Skeletal muscle satellite cell (primary cell): ENCODE results near the gene CTSA.

Experiments
- H3K27me3 ChIP-seq: 2 replicates; pipeline ENCODE4 v1.7.0; 2013; ENCODE audit warnings: low read length; ENCODE audit not compliant: control insufficient read depth, insufficient read depth
- H3K36me3 ChIP-seq: 2 replicates; pipeline ENCODE4 v1.7.0; 2013; ENCODE audit warnings: mild to moderate bottlenecking, control low read depth, low read length; ENCODE audit not compliant: insufficient read depth
- H3K4me1 ChIP-seq: 2 replicates; pipeline ENCODE4 v1.7.0; 2013; ENCODE audit warnings: low read length; ENCODE audit not compliant: control insufficient read depth, insufficient read depth
- H3K4me2 ChIP-seq: 2 replicates; pipeline ENCODE4 v1.7.0; 2013; ENCODE audit warnings: mild to moderate bottlenecking, low read length
- H3K4me3 ChIP-seq: 2 replicates; pipeline ENCODE4 v1.7.0; 2013; ENCODE audit warnings: low read length
- H3K9ac ChIP-seq: 2 replicates; pipeline ENCODE4 v1.7.0; 2013; ENCODE audit warnings: mild to moderate bottlenecking, low read depth, low read length, moderate library complexity
- H3K9me3 ChIP-seq: replicated peaks from 2 replicates; pipeline ENCODE4 v1.7.0; 2013; ENCODE audit warnings: mild to moderate bottlenecking, control low read depth, low read length

Gene CTSA

DNA sequence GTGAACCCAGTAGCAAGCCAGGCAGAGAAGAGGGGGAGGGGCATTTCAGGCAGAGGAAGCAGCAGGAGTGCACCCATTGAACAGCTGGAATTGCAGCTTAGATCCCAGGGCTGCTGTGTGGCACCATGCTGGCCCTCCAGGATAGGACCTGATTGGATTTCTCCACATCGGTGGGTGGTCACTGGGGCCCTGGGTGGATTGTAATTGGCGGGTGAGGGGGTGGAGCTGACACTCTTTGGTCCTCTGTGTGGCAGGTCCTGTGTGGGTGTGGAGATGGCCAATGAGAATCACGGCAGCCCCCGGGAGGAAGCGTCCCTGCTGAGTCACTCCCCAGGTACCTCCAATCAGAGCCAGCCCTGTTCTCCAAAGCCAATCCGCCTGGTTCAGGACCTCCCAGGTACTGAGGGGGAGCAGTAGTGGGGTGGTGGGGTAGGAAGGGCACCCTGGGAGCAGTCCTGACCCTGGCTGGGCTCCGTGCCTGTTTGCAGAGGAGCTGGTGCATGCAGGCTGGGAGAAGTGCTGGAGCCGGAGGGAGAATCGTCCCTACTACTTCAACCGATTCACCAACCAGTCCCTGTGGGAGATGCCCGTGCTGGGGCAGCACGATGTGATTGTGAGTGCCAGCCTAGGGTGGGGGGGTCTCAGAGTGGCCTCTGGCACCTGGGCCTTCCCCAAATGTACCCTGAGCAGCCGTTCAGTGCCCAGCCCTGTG is 47.7 kb downstream of the CTSA start:
- no peaks in the 10 kb centered on the region for H3K9me3 ChIP-seq
- peaks cover 11% of the 10 kb centered on the region for H3K4me1 ChIP-seq
- no peak overlapping the region for H3K9ac ChIP-seq
- H3K36me3 ChIP-seq = peaks cover 42% of the 10 kb centered on the region
- H3K4me2 ChIP-seq = no peak overlapping the region
- no peaks in the 10 kb centered on the region for H3K27me3 ChIP-seq
- no peak overlapping the region for H3K4me3 ChIP-seq

DNA sequence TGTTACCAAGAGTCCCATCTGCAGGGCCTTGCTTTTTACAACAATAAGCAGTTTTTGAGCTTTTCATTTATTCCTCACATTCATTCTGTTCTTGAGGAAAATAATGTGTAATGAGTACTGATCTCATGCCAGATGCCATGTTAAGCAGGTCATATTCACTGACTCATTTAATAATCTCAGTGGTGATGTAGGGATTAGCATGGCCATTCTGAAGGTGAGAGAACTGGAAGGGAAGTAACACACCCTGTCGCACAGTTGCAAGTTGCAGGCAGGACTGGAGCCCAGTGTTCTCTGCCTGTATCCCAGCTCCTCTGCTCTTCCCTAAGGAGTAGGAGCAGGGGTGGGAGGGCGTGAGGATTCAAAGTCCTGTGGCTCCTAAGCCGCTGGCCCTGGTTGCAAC is 48.9 kb downstream of the CTSA start:
- Histone ChIP-seq H3K9me3 (no peaks in the 10 kb centered on the region), H3K9ac (no peak overlapping the region), H3K36me3 (peaks cover 53% of the 10 kb centered on the region), H3K4me3 (no peak overlapping the region), H3K4me2 (no peak overlapping the region), H3K4me1 (peaks cover 18% of the 10 kb centered on the region), H3K27me3 (no peaks in the 10 kb centered on the region)

DNA sequence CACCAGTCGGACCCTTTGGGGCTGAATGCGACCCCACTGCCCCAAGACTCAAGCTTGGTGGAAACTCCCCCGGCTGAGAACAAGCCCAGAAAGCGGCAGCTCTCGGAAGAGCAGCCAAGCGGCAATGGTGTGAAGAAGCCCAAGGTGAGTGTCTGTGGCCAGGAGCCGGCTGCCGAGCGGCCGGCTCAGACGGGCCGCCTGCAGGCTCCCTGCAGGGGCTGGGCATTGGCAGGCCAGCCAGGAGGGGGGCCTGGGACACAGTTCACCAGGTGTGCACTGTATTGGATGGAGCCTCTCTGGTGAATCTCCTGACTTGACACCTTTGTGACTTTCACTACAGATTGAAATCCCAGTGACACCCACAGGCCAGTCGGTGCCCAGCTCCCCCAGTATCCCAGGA is 49.3 kb downstream of the CTSA start:
- Histone ChIP-seq H3K36me3 (peaks cover 58% of the 10 kb centered on the region), H3K27me3 (no peaks in the 10 kb centered on the region), H3K9ac (no peak overlapping the region)

DNA sequence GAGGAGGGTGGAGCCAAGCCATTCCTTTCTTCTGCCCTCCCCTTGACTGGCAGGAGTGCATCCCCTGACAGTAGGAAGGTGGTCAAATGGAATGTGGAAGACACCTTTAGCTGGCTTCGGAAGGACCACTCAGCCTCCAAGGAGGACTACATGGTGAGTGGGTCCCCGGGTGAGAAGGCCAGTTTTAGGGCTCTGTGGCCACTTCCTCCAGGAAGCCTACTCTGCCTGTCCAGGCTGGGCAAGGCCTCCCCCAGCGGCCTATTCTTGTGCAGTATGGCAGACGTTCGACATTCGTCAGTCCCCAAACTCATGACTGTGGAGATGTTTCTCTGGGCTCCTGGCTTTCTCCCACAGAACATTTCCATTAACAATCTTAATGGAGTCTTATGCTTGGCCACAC is 52.5 kb downstream of the CTSA start:
- H3K4me2 ChIP-seq = no peak overlapping the region
- peaks cover 22% of the 10 kb centered on the region for H3K4me1 ChIP-seq
- no peak overlapping the region for H3K4me3 ChIP-seq
- H3K27me3 ChIP-seq = no peaks in the 10 kb centered on the region
- no peaks in the 10 kb centered on the region for H3K9me3 ChIP-seq
- no peak overlapping the region for H3K9ac ChIP-seq
- H3K36me3 ChIP-seq = peaks cover 77% of the 10 kb centered on the region

More for the DNA sequence above, 49.3 kb downstream of the CTSA start:
- H3K9me3 ChIP-seq = no peaks in the 10 kb centered on the region
- no peak overlapping the region for H3K4me3 ChIP-seq
- no peak overlapping the region for H3K4me2 ChIP-seq
- H3K4me1 ChIP-seq = peaks cover 18% of the 10 kb centered on the region

DNA sequence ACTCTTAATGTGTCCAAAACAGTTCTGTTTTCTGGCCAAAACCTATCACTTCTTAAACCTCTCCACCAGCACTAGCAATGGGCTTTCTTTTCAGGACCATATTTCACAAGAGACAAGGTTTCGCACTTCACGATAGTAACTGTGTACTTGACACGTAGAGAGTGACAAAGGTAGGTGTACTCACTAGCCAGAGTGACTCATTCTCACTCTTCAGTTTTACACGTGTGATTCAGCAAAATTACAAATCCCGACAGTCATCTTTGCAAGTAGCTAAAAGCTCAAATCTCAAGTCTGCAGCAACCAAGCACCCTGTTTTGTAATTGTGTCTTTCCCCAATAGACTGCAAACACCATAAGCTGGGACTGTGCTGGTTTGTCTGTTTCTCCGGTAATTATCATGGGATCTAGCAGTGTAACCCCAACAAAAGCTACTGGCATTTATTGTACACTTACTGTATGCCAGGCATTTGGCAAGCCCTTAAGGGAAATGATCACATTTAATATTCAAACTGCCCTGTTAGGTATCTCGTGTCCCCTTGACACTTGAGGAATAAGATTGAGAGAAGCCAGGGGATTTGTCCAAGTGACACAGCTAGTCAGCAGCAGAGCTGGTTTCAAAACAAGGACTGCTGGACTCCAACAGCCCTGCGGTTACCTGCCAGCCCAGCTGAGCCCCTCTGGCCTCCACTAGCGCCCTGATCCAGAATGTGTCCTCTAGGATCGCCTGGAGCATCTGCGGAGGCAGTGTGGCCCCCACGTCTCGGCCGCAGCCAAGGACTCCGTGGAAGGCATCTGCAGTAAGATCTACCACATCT is 53.2 kb downstream of the CTSA start:
- Histone ChIP-seq H3K27me3 (no peaks in the 10 kb centered on the region), H3K4me2 (no peak overlapping the region), H3K36me3 (peaks cover 77% of the 10 kb centered on the region), H3K9me3 (no peaks in the 10 kb centered on the region), H3K4me1 (peaks cover 22% of the 10 kb centered on the region), H3K4me3 (no peak overlapping the region), H3K9ac (no peak overlapping the region)

DNA sequence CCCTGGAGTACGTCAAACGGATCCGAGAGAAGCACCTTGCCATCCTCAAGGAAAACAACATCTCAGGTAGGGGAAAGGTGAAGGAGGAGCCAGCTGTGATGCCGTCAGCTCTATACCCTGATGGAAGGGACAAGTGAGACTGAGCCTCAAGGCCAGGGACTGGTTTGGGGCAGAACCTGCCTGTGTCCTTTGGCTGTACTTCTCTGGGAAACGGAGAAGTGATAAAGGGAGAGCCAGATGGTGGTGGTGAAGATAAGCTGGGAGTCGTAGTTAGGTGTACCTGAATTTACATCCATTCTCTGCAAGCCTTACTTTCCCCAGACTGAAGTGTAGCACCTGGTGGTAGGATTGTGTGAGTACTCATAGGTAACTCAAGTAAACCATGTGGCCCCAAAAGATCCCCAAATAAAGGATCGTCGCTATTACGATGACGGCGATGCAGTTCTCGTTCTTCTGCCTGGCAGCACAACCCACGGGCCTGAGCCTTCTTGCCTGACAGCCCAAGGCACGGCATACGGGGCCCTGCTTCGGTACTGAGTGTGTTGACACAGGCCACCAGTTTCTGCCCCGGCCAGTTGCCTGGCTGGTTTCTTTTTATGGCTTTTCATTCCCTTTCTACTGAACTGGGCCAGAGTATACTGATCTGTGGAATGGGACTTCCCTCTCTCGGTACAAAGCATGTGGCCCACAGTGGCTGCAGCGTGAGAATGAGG is 54.0 kb downstream of the CTSA start:
- Histone ChIP-seq H3K36me3 (peaks cover 80% of the 10 kb centered on the region), H3K27me3 (no peaks in the 10 kb centered on the region), H3K4me1 (peaks cover 22% of the 10 kb centered on the region), H3K4me3 (no peak overlapping the region), H3K4me2 (no peak overlapping the region), H3K9ac (no peak overlapping the region), H3K9me3 (no peaks in the 10 kb centered on the region)

DNA sequence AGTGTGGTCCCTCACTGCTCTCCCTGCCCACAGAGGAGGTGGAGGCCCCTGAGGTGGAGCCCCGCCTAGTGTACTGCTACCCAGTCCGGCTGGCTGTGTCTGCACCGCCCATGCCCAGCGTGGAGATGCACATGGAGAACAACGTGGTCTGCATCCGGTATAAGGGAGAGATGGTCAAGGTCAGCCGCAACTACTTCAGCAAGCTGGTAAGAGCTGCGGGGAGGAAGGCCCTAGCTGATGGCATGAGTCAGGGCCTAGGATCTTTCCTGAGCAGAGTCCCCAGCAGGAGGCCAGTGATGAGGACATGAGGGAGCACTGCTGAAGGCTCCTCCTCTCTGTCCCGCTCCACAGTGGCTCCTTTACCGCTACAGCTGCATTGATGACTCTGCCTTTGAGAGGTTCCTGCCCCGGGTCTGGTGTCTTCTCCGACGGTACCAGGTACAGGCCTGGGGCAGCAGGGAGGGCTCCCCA is 54.6 kb downstream of the CTSA start:
- no peaks in the 10 kb centered on the region for H3K9me3 ChIP-seq
- peaks cover 22% of the 10 kb centered on the region for H3K4me1 ChIP-seq
- H3K4me2 ChIP-seq = no peak overlapping the region
- H3K9ac ChIP-seq = no peak overlapping the region
- peaks cover 80% of the 10 kb centered on the region for H3K36me3 ChIP-seq
- H3K27me3 ChIP-seq = no peaks in the 10 kb centered on the region
- H3K4me3 ChIP-seq = no peak overlapping the region

DNA sequence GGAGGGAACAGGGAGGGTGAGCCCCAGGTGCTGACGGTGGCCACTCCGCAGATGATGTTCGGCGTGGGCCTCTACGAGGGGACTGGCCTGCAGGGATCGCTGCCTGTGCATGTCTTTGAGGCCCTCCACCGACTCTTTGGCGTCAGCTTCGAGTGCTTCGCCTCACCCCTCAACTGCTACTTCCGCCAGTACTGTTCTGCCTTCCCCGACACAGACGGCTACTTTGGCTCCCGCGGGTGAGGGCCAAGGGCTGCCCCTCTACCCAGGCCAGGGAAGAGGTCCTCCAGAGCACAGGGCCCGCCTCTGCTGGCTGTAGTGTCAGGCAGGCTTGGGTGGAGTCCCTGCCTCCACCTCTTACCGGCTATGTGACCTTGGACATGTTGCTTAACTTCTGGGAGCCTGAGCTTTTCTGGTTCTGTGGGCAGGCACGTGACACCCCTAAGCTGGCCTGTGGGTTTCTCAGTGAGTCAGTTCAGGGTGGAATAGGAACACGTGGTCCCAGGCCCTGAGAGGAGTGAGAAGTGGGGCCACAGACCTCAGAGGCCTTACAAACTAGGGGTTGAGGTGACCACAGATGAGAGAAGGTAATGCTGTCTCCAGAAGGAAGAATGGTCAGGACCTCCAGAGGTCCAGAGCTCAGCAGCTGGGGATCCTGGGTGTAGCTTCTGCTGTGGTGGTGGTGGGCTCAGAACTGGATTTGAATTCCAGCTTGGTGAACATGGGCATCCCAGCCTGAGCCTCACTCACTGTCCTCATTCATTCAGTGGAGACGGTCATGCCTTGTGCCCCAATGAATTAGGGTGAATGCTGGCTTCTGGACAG is 55.2 kb downstream of the CTSA start:
- no peak overlapping the region for H3K4me2 ChIP-seq
- H3K4me1 ChIP-seq = peaks cover 22% of the 10 kb centered on the region
- H3K9ac ChIP-seq = no peak overlapping the region

DNA sequence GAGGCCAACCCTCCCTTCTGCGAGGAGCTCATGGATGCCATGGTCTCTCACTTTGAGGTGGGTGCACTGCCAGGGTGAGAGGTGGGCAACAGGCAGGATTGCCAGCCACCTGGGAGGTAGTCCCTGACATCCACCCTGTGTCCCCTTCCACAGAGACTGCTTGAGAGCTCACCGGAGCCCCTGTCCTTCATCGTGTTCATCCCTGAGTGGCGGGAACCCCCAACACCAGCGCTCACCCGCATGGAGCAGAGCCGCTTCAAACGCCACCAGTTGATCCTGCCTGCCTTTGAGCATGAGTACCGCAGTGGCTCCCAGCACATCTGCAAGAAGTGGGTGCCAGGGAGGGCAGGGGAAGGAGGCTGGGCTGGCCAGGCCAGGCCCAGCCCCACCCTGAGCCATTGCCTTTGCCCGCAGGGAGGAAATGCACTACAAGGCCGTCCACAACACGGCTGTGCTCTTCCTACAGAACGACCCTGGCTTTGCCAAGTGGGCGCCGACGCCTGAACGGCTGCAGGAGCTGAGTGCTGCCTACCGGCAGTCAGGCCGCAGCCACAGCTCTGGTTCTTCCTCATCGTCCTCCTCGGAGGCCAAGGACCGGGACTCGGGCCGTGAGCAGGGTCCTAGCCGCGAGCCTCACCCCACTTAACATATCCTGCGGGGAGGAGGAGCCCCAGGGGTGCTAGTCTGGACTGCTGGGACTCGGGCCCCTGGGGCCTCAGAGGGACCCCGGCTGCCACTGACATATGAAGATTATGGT is 56.2 kb downstream of the CTSA start:
- Histone ChIP-seq H3K9ac (no peak overlapping the region), H3K27me3 (no peaks in the 10 kb centered on the region), H3K4me2 (no peak overlapping the region), H3K4me3 (no peak overlapping the region), H3K4me1 (peaks cover 22% of the 10 kb centered on the region), H3K36me3 (peaks cover 89% of the 10 kb centered on the region), H3K9me3 (no peaks in the 10 kb centered on the region)

More for the DNA sequence above, 55.2 kb downstream of the CTSA start:
- H3K9me3 ChIP-seq = no peaks in the 10 kb centered on the region
- no peak overlapping the region for H3K4me3 ChIP-seq
- peaks cover 80% of the 10 kb centered on the region for H3K36me3 ChIP-seq
- H3K27me3 ChIP-seq = no peaks in the 10 kb centered on the region

DNA sequence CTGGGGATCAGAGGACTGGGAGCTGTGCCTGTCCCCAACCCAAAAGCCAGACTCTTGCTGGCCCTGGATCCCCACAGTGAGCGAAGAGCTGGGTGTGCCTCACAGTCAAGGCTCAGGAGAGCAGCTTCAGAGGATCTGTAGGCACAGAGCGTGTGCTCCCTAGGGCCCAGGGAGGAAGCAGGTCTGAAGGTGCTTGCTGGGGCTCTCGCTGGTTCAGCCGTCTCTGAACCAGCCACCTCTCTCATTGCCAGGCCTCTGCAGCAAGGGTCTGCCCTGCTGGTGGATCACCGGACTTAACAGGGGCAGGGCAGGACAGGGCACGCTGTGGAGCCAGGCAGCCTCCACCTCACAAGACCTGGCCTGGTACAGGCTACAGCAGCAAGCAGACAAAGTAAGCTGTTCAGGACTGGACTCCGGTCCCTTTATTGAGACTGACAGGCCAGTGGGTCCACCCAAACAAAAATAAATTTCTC is 57.2 kb downstream of the CTSA start:
- Histone ChIP-seq H3K4me2 (no peak overlapping the region), H3K4me3 (no peak overlapping the region), H3K36me3 (peaks cover 93% of the 10 kb centered on the region), H3K9me3 (no peaks in the 10 kb centered on the region), H3K4me1 (peaks cover 22% of the 10 kb centered on the region), H3K9ac (no peak overlapping the region), H3K27me3 (no peaks in the 10 kb centered on the region)
